Testis (tissue), 3 donors: ENCODE measurements around the gene TTC33. TPM values are rescaled to one million over a fixed set of nuclear protein-coding genes. Genes with fewer than 3 reads are reported as not detected.

Experiments
- DNase-seq: peaks from one replicate; pipeline ENCODE4 v3.0.0-alpha.2; 2019
- H3K27ac ChIP-seq, 2 donors: fragments of 200-600 bp; sonication (generic); one replicate each; pipeline ENCODE4 v1.5.1; 2019
- H3K27me3 ChIP-seq: fragments of 200-600 bp; sonication (generic); one replicate; pipeline ENCODE4 v1.5.1; 2019
- H3K36me3 ChIP-seq: fragments of 200-600 bp; sonication (generic); one replicate; pipeline ENCODE4 v1.5.1; 2017; ENCODE audit warnings: low read depth; ENCODE audit errors: missing control alignments
- H3K4me1 ChIP-seq: fragments of 200-600 bp; sonication (generic); one replicate; pipeline ENCODE4 v1.5.1; 2019
- H3K4me3 ChIP-seq, 2 donors: fragments of 200-600 bp; sonication (generic); one replicate each; pipeline ENCODE4 v1.5.1; 2017 to 2019
- H3K9me3 ChIP-seq: fragments of 200-600 bp; sonication (generic); one replicate; pipeline ENCODE4 v1.5.1; 2017
- CTCF ChIP-seq, 3 experiments: fragments of 450-650 bp in 2 of 3; fragments of 200-600 bp in 1 of 3; sonication (generic) in 1 of 3; IDR thresholded peaks; one replicate each; pipeline ENCODE4 v1.5.1; 2016 to 2019; ENCODE audit warnings: antibody characterized with exemption in 3 of 3, mild to moderate bottlenecking in 2 of 3, moderate library complexity in 1 of 3
- POLR2A ChIP-seq: fragments of 450-650 bp; IDR thresholded peaks from one replicate; pipeline ENCODE4 v1.6.1; 2017; ENCODE audit warnings: antibody characterized with exemption, mild to moderate bottlenecking, moderate library complexity
- WGBS, 2 donors: methylation state at CpG; one replicate each; pipeline ENCODE4 v1.1.5; 2018; 5-methylcytosine and 5-hydroxymethylcytosine counted together
- intact Hi-C: fragments of 100-400 bp; cut with DNase I; formaldehyde crosslinking; loops from one replicate; pipeline ENCODE4 v1.15.1; 2023; ENCODE audit warnings: low total_unique reads
- polyA plus RNA-seq: library from polyadenylated mRNA; stranded (reverse); fragments of 350-450 nt; fragmentation: Illumina TruSeq; extraction: RNeasy Lipid Tissue Mini Kit (QIAGEN cat#74804); gene quantifications from one replicate; pipeline ENCODE4 v1.2.3, GENCODE V29; 2014; ENCODE audit warnings: low read depth, low replicate concordance; ENCODE audit not compliant: insufficient read depth
- total RNA-seq, 2 donors: library from RNA; depleted of rRNA; stranded (reverse); fragments of >200 nt; gene quantifications; one replicate each; pipeline ENCODE4 v1.2.3, GENCODE V29; 2016

TTC33 gene
- total and polyA plus RNA-seq, 3 donors from 2014 or later: 14.7 to 16.5 (median 15.2) TPM

- Histone ChIP-seq H3K4me3 (no peak overlapping the region), H3K9me3 (no peaks in the 10 kb centered on the region), H3K36me3 (no peaks in the 10 kb centered on the region), H3K27ac (no peak overlapping the region), H3K4me1 (no peaks in the 10 kb centered on the region), H3K27me3 (no peaks in the 10 kb centered on the region)
- DNase-seq: no peak
- 60 to 66% methylated on average over 7 of the region's 7 CpGs for WGBS, 2 donors
- intact Hi-C loops: no loop called here
- TF ChIP-seq CTCF (IDR thresholded peaks at IDR 0.05) (no peak), POLR2A (no peak)
Measured at GRCh38 chr5:40631236-40631635, 124.5 kb downstream of the TTC33 start.

GRCh38 chr5:40630126-40630525, 125.6 kb downstream of the TTC33 start:
- no peaks in the 10 kb centered on the region for H3K4me1 ChIP-seq
- no peaks in the 10 kb centered on the region for H3K9me3 ChIP-seq
- H3K27ac ChIP-seq: no peak overlapping the region
- H3K27me3 ChIP-seq: no peaks in the 10 kb centered on the region
- no peak for TF ChIP-seq POLR2A
- no peak for TF ChIP-seq CTCF (IDR thresholded peaks at IDR 0.05)
- no peaks in the 10 kb centered on the region for H3K36me3 ChIP-seq
- intact Hi-C loops: no loop called here
- H3K4me3 ChIP-seq: no peak overlapping the region
- no peak for DNase-seq

GRCh38 chr5:40628407-40628806, 127.4 kb downstream of the TTC33 start:
- Histone ChIP-seq H3K9me3 (no peaks in the 10 kb centered on the region), H3K4me1 (no peaks in the 10 kb centered on the region), H3K4me3 (no peak overlapping the region), H3K27ac (no peak overlapping the region), H3K36me3 (no peaks in the 10 kb centered on the region), H3K27me3 (no peaks in the 10 kb centered on the region)
- intact Hi-C loops: no loop called here
- 86 to 90% methylated on average over 1 of the region's 1 CpG for WGBS, 2 donors
- TF ChIP-seq POLR2A (no peak), CTCF (IDR thresholded peaks at IDR 0.05) (no peak)
- no peak for DNase-seq

GRCh38 chr5:40627706-40628105, 128.1 kb downstream of the TTC33 start:
- no peak for TF ChIP-seq CTCF (IDR thresholded peaks at IDR 0.05)
- TF ChIP-seq POLR2A: no peak
- Histone ChIP-seq H3K36me3 (no peaks in the 10 kb centered on the region), H3K27me3 (no peaks in the 10 kb centered on the region), H3K4me3 (no peak overlapping the region), H3K27ac (no peak overlapping the region), H3K9me3 (no peaks in the 10 kb centered on the region), H3K4me1 (no peaks in the 10 kb centered on the region)
- WGBS, 2 donors: 73 to 77% methylated on average over 2 of the region's 2 CpGs
- intact Hi-C loops: no loop called here
- DNase-seq: no peak

- no peaks in the 10 kb centered on the region for H3K4me1 ChIP-seq
- H3K27me3 ChIP-seq: no peaks in the 10 kb centered on the region
- H3K9me3 ChIP-seq: no peaks in the 10 kb centered on the region
- no peak for TF ChIP-seq CTCF (IDR thresholded peaks at IDR 0.05)
- no peak for TF ChIP-seq POLR2A
- 68 to 73% methylated on average over 2 of the region's 2 CpGs for WGBS, 2 donors
- H3K27ac ChIP-seq: no peak overlapping the region
- no peaks in the 10 kb centered on the region for H3K36me3 ChIP-seq
- no peak overlapping the region for H3K4me3 ChIP-seq
- DNase-seq: no peak
- intact Hi-C loops: no loop called here
Measured at GRCh38 chr5:40626801-40627200, 129.0 kb downstream of the TTC33 start.
